ENCODE results near the gene CD300LF.

CD300LF gene

GRCh38 chr17:74729368-74729767 lies 16.6 kb upstream of the CD300LF start:
- no peak for TF ChIP-seq CTCF (IDR thresholded peaks at IDR 0.05; ENCODE audit: low read depth, low read length)
- DNase-seq (ENCODE audit: extremely low read depth, low read depth), result no peak

GRCh38 chr17:74728702-74729075 lies 16.0 kb upstream of the CD300LF start:
- TF ChIP-seq CTCF (IDR thresholded peaks at IDR 0.05; ENCODE audit: low read depth, low read length), result no peak

GRCh38 chr17:74728033-74728701 lies 15.4 kb upstream of the CD300LF start:
- DNase-seq (ENCODE audit: extremely low read depth, low read depth), result no peak
- no peak for TF ChIP-seq CTCF (IDR thresholded peaks at IDR 0.05; ENCODE audit: low read depth, low read length)

More at GRCh38 chr17:74728702-74729075, 16.0 kb upstream of the CD300LF start:
- no peak for DNase-seq (ENCODE audit: extremely low read depth, low read depth)

GRCh38 chr17:74725111-74725510 lies 12.4 kb upstream of the CD300LF start:
- TF ChIP-seq CTCF (IDR thresholded peaks at IDR 0.05; ENCODE audit: low read depth, low read length), result no peak
- no peak for DNase-seq (ENCODE audit: extremely low read depth, low read depth)

- DNase-seq (ENCODE audit: extremely low read depth, low read depth), result no peak
- no peak for TF ChIP-seq CTCF (IDR thresholded peaks at IDR 0.05; ENCODE audit: low read depth, low read length)
Measured at GRCh38 chr17:74723891-74724290, 11.2 kb upstream of the CD300LF start.

- DNase-seq (ENCODE audit: extremely low read depth, low read depth), result no peak
- TF ChIP-seq CTCF (IDR thresholded peaks at IDR 0.05; ENCODE audit: low read depth, low read length), result no peak
Measured at GRCh38 chr17:74722782-74723181, 10.1 kb upstream of the CD300LF start.

GRCh38 chr17:74720506-74720905 lies 7.8 kb upstream of the CD300LF start:
- no peak for DNase-seq (ENCODE audit: extremely low read depth, low read depth)
- no peak for TF ChIP-seq CTCF (IDR thresholded peaks at IDR 0.05; ENCODE audit: low read depth, low read length)
